SU-DHL-6 (cell line): ENCODE measurements around the gene CDK5RAP2.

Experiments
- H2AFZ ChIP-seq: fragments of 200-600 bp; sonication (generic); 2 replicates; pipeline ENCODE4 v1.6.1; 2014; ENCODE audit warnings: low read depth, mild to moderate bottlenecking, moderate library complexity, mixed read lengths, antibody characterized with exemption, low read length; ENCODE audit not compliant: severe bottlenecking
- H3F3A ChIP-seq: fragments of 200-600 bp; shearing (Covaris generic); 2 replicates; pipeline ENCODE4 v1.6.0; 2016; ENCODE audit warnings: antibody characterized with exemption, mild to moderate bottlenecking; ENCODE audit not compliant: insufficient read depth
- H3K27ac ChIP-seq: fragments of 200-600 bp; sonication (generic); 2 replicates; pipeline ENCODE4 v1.5.1; 2016; ENCODE audit warnings: low read depth, mild to moderate bottlenecking, low read length, moderate library complexity, mixed read lengths
- H3K27me3 ChIP-seq: fragments of 200-600 bp; sonication (generic), shearing (Covaris generic); 2 replicates; pipeline ENCODE4 v1.6.0; 2014; ENCODE audit warnings: mild to moderate bottlenecking, low read length
- H3K36me3 ChIP-seq: fragments of 200-600 bp; sonication (generic); 2 replicates; pipeline ENCODE4 v1.6.1; 2014; ENCODE audit warnings: mild to moderate bottlenecking, low read length, mixed read lengths
- H3K4me2 ChIP-seq: fragments of 300-600, 200-600 bp; shearing (Covaris generic), sonication (generic); 2 replicates; pipeline ENCODE4 v1.6.0; 2014; ENCODE audit warnings: low read length, low read depth, mild to moderate bottlenecking; ENCODE audit not compliant: poor library complexity, severe bottlenecking
- H3K4me3 ChIP-seq: fragments of 200-600 bp; sonication (generic); 2 replicates; pipeline ENCODE4 v1.5.1; 2014; ENCODE audit warnings: antibody characterized with exemption, low read length, mild to moderate bottlenecking, mixed read lengths; ENCODE audit not compliant: insufficient read depth, poor library complexity, severe bottlenecking
- H3K79me2 ChIP-seq: fragments of 200-600 bp; sonication (generic); 2 replicates; pipeline ENCODE4 v1.6.1; 2014; ENCODE audit warnings: mild to moderate bottlenecking, low read length, moderate library complexity; ENCODE audit not compliant: insufficient read depth
- H3K9ac ChIP-seq: fragments of 200-600 bp; sonication (generic); 2 replicates; pipeline ENCODE4 v1.7.0; 2014; ENCODE audit warnings: mild to moderate bottlenecking, low read length
- H3K9me2 ChIP-seq: fragments of 200-600 bp; sonication (generic); replicated peaks from 2 replicates; pipeline ENCODE4 v1.6.1; 2014; ENCODE audit warnings: low read length; ENCODE audit not compliant: insufficient read depth
- H3K9me3 ChIP-seq: fragments of 200-600 bp; sonication (generic); 2 replicates; pipeline ENCODE4 v1.6.1; 2014; ENCODE audit warnings: low read length, mixed read lengths; ENCODE audit not compliant: insufficient read depth
- H4K20me1 ChIP-seq: fragments of 200-600 bp; sonication (generic); 2 replicates; pipeline ENCODE4 v1.6.1; 2014; ENCODE audit warnings: low read depth, mild to moderate bottlenecking, antibody characterized with exemption, low read length, moderate library complexity, mixed read lengths
- EZH2phosphoT487 ChIP-seq: fragments of 200-600 bp; sonication (generic), shearing (Covaris generic); conservative IDR thresholded peaks from 2 replicates; pipeline ENCODE4 v1.6.1; 2018; ENCODE audit warnings: mild to moderate bottlenecking, antibody characterized with exemption, low read length, moderate library complexity, mixed read lengths
- TF ChIP-seq, protein P1 (sequence below): fragments of 200-600 bp; sonication (generic); IDR thresholded peaks from one replicate; pipeline ENCODE4 v1.5.1; 2017; ENCODE audit warnings: antibody characterized with exemption, mild to moderate bottlenecking, low read length, moderate library complexity; ENCODE audit not compliant: insufficient read depth, poor library complexity, severe bottlenecking

CDK5RAP2 gene

DNA sequence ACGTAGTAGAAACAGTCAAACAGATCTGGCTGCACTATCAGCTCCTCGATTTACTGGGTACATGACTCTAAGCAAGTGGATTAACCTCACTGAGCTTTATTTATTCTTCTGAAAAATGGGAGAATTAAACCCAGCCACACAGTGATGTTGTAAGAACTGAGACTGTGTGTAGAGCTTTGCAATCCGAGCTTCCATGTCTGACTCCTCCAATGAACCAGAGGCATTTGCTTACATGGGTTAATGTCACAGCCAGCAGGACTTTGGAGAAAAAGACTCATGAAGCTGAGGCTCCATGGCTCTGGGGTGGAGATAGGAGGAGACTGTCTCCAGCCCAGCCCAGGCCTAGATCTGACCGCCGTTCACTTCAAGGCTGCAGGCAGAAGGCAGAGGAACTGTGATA lies 201.3 kb downstream of the CDK5RAP2 start:
- Histone ChIP-seq H3K27me3 (no peaks in the 10 kb centered on the region), H3K9me3 (no peaks in the 10 kb centered on the region), H3K27ac (no peak overlapping the region), H3K4me3 (no peak overlapping the region), H3K4me2 (no peak overlapping the region), H2AFZ (no peak overlapping the region), H3K36me3 (no peaks in the 10 kb centered on the region), H3K9me2 (no peaks in the 10 kb centered on the region), H3F3A (no peaks in the 10 kb centered on the region), H4K20me1 (no peaks in the 10 kb centered on the region), H3K9ac (no peak overlapping the region), H3K79me2 (no peaks in the 10 kb centered on the region)
- TF ChIP-seq EZH2phosphoT487, result no peak
- TF ChIP-seq, protein P1, sequence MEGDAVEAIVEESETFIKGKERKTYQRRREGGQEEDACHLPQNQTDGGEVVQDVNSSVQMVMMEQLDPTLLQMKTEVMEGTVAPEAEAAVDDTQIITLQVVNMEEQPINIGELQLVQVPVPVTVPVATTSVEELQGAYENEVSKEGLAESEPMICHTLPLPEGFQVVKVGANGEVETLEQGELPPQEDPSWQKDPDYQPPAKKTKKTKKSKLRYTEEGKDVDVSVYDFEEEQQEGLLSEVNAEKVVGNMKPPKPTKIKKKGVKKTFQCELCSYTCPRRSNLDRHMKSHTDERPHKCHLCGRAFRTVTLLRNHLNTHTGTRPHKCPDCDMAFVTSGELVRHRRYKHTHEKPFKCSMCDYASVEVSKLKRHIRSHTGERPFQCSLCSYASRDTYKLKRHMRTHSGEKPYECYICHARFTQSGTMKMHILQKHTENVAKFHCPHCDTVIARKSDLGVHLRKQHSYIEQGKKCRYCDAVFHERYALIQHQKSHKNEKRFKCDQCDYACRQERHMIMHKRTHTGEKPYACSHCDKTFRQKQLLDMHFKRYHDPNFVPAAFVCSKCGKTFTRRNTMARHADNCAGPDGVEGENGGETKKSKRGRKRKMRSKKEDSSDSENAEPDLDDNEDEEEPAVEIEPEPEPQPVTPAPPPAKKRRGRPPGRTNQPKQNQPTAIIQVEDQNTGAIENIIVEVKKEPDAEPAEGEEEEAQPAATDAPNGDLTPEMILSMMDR, result no peak

DNA sequence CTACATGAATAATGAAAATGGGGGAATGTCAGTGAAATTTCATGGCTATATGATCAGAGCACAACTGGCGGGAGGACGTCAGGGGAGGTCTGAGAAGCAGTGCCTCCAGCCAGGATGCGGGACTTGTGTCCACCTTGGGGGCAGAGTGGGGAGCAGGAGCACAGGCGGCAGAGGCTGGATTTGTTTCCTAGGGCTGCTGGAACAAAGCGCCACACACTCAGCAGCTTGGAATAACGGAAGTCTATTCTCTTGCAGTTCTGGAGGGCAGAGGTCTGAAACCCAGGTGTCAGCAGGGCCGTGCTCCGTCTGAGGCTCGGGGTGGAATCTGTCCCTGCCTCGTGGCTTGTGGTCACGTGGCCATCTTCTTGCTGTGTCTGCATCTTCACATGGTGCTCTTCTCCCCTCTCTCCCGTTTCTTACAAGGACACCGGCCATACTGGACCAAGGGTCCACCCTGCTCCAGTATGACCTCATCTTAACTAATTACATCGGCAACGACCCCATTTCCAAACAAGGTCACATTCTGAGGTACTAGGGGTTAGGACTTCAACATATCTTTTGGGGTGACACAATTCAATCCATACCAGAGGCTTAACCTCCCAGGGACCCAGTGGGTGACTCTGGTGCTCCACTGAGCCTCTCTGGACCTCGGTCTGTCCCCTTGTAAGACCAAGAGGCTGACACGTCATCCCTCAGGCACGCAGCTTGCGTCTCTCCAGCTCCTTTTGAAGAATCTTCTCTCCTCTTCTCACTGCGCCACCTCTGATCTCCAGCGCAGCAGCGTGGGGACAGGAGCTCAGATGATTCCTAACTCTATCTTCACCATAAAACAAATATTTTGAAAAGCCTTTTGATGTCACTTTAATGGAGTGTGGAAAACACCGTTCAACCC lies 202.5 kb downstream of the CDK5RAP2 start:
- Histone ChIP-seq H3K4me3 (no peak overlapping the region), H3K79me2 (no peaks in the 10 kb centered on the region), H2AFZ (no peak overlapping the region), H4K20me1 (no peaks in the 10 kb centered on the region), H3K9me2 (no peaks in the 10 kb centered on the region), H3K27ac (no peak overlapping the region), H3F3A (no peaks in the 10 kb centered on the region), H3K36me3 (no peaks in the 10 kb centered on the region), H3K4me2 (no peak overlapping the region), H3K9ac (no peak overlapping the region), H3K27me3 (no peaks in the 10 kb centered on the region), H3K9me3 (no peaks in the 10 kb centered on the region)
- TF ChIP-seq EZH2phosphoT487, result no peak
- TF ChIP-seq, protein P1, result no peak

DNA sequence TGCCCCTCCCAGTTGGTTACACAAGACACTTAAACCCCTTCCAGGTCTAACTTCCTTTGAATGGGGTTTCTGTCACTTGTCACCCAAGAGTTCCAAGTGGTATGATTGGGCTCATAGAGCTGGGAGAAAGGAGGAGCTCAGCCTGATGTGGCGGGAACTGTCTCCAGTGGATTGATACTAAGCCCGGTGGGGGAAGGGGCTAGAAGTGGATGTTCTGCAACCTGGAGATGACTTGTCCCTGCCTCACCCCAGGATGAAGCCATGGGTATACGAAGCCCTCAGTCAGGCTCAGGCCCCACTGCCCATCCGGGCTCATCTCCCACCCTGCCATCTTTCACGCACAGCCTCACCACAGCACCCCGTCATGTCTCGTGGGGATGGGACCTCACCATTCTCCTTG lies 203.9 kb downstream of the CDK5RAP2 start:
- no peak overlapping the region for H3K27ac ChIP-seq
- no peak overlapping the region for H2AFZ ChIP-seq
- no peaks in the 10 kb centered on the region for H3K9me3 ChIP-seq
- H4K20me1 ChIP-seq, result no peaks in the 10 kb centered on the region
- no peaks in the 10 kb centered on the region for H3F3A ChIP-seq
- H3K27me3 ChIP-seq, result no peaks in the 10 kb centered on the region
- H3K4me3 ChIP-seq, result no peak overlapping the region
- H3K9ac ChIP-seq, result no peak overlapping the region
- no peaks in the 10 kb centered on the region for H3K36me3 ChIP-seq
- no peaks in the 10 kb centered on the region for H3K9me2 ChIP-seq
- no peaks in the 10 kb centered on the region for H3K79me2 ChIP-seq
- no peak for TF ChIP-seq EZH2phosphoT487
- TF ChIP-seq, protein P1, result no peak
- H3K4me2 ChIP-seq, result no peak overlapping the region
